ENCODE data around the gene ESAM. TPM values are rescaled to one million over a fixed set of nuclear protein-coding genes. Genes with fewer than 3 reads are reported as not detected.

ESAM gene
- total RNA-seq, 2 donors from 2014 or later: 54.2 to 116 TPM

GRCh38 chr11:124746621-124747243 is 15.4 kb downstream of the ESAM start:
- ATAC-seq (ENCODE audit: insufficient number of reproducible peaks, low FRiP score, low read depth): no peak
- Histone ChIP-seq H3K9me3 (no peaks in the 10 kb centered on the region), H3K27ac (no peak overlapping the region), H3K4me3 (peak overlapping the region; percentile 60), H3K36me3 (no peaks in the 10 kb centered on the region), H3K4me1 (ENCODE audit: control insufficient read depth in 1 of 2, low read depth in 2 of 2) (peaks cover 0 to 14% of the 10 kb centered on the region in 2 donors), H3K27me3 (replicated peaks; ENCODE audit: insufficient read depth) (no peaks in the 10 kb centered on the region)
- no peak for DNase-seq (ENCODE audit: low spot score)
- TF ChIP-seq CTCF (IDR thresholded peaks at IDR 0.05): no peak

GRCh38 chr11:124745835-124746620 is 16.1 kb downstream of the ESAM start:
- H3K27me3 ChIP-seq (replicated peaks; ENCODE audit: insufficient read depth): no peaks in the 10 kb centered on the region
- DNase-seq (ENCODE audit: low spot score): no peak
- peak overlapping the region; percentile 60 for H3K4me3 ChIP-seq
- H3K27ac ChIP-seq: no peak overlapping the region
- no peak for TF ChIP-seq CTCF (IDR thresholded peaks at IDR 0.05)
- no peaks in the 10 kb centered on the region for H3K36me3 ChIP-seq
- H3K4me1 ChIP-seq (ENCODE audit: control insufficient read depth in 1 of 2, low read depth in 2 of 2): peaks cover 0 to 14% of the 10 kb centered on the region in 2 donors
- H3K9me3 ChIP-seq: no peaks in the 10 kb centered on the region
- ATAC-seq (ENCODE audit: insufficient number of reproducible peaks, low FRiP score, low read depth): no peak

GRCh38 chr11:124745270-124745834 is 16.7 kb downstream of the ESAM start:
- TF ChIP-seq CTCF (IDR thresholded peaks at IDR 0.05): no peak
- Histone ChIP-seq H3K27me3 (replicated peaks; ENCODE audit: insufficient read depth) (no peaks in the 10 kb centered on the region), H3K4me3 (no peak overlapping the region), H3K9me3 (no peaks in the 10 kb centered on the region), H3K36me3 (no peaks in the 10 kb centered on the region), H3K4me1 (ENCODE audit: control insufficient read depth in 1 of 2, low read depth in 2 of 2) (peaks cover 4 to 17% of the 10 kb centered on the region in 2 donors), H3K27ac (no peak overlapping the region)
- ATAC-seq (ENCODE audit: insufficient number of reproducible peaks, low FRiP score, low read depth): no peak
- no peak for DNase-seq (ENCODE audit: low spot score)

- H3K27ac ChIP-seq: no peak overlapping the region
- DNase-seq (ENCODE audit: low spot score) (no peak), ATAC-seq (ENCODE audit: insufficient number of reproducible peaks, low FRiP score, low read depth) (no peak)
- H3K4me3 ChIP-seq: no peak overlapping the region
- H3K36me3 ChIP-seq: no peaks in the 10 kb centered on the region
- no peak for TF ChIP-seq CTCF (IDR thresholded peaks at IDR 0.05)
- peaks cover 6 to 21% of the 10 kb centered on the region in 2 donors for H3K4me1 ChIP-seq (ENCODE audit: control insufficient read depth in 1 of 2, low read depth in 2 of 2)
- no peaks in the 10 kb centered on the region for H3K9me3 ChIP-seq
- H3K27me3 ChIP-seq (replicated peaks; ENCODE audit: insufficient read depth): no peaks in the 10 kb centered on the region
These were observed 19.0 kb downstream of the ESAM start for GRCh38 chr11:124743050-124743449.

- H3K27me3 ChIP-seq (replicated peaks; ENCODE audit: insufficient read depth): no peaks in the 10 kb centered on the region
These were observed 19.5 kb downstream of the ESAM start for GRCh38 chr11:124742555-124742954.

More at GRCh38 chr11:124742555-124742954, 19.5 kb downstream of the ESAM start:
- Histone ChIP-seq H3K4me3 (no peak overlapping the region), H3K36me3 (no peaks in the 10 kb centered on the region), H3K4me1 (ENCODE audit: control insufficient read depth in 1 of 2, low read depth in 2 of 2) (peaks cover 6 to 21% of the 10 kb centered on the region in 2 donors), H3K9me3 (no peaks in the 10 kb centered on the region), H3K27ac (no peak overlapping the region)
- no peak for ATAC-seq (ENCODE audit: insufficient number of reproducible peaks, low FRiP score, low read depth)
- DNase-seq (ENCODE audit: low spot score): no peak
- TF ChIP-seq CTCF (IDR thresholded peaks at IDR 0.05): no peak
